Measurements from ENCODE around the gene AKAP1.
A peak's percentile ranks its signal among the peaks of the same experiment; 100 is the strongest.

The AKAP1 gene

GRCh38 chr17:57084802-57085447, at the start of gene AKAP1:
TSS of gene AKAP1 (plus strand) at chr17:57085246. CDS start at chr17:57105465, 20,219 bp downstream.
- ChIA-PET POLR2A (interaction anchor here (0.9 to 2.1 kb wide), 22 partner anchors 9 to 493 kb away, joined by 3 to 21 read pairs (median 5); partner anchors contain the start of genes COIL and SCPEP1), CTCF (interaction anchor here (1.0 kb wide), 2 partner anchors 25 to 36 kb away, joined by 3 to 4 read pairs; no protein-coding TSS in a partner anchor)

GRCh38 chr17:57035971-57036481, 49.0 kb upstream of the AKAP1 start:
- CTCF ChIA-PET, result no interaction called here
- TF ChIP-seq SP1 (IDR thresholded peaks at IDR 0.05), result no peak
- no peak for TF ChIP-seq ARNT (IDR thresholded peaks at IDR 0.05)
- no peak for TF ChIP-seq HDGF (IDR thresholded peaks at IDR 0.05; ENCODE audit: borderline replicate concordance)
- no peak for DNase-seq (ENCODE audit: extremely low spot score)
- POLR2A ChIA-PET, result no interaction called here

More at GRCh38 chr17:57084802-57085447, at the start of gene AKAP1:
- DNase-seq (ENCODE audit: extremely low spot score), result peak; percentile 100
- TF ChIP-seq L3MBTL2 (conservative IDR thresholded peaks at IDR 0.05) (peak; percentile 25), ELF4 (IDR thresholded peaks at IDR 0.05) (peak; percentile 59; the same call in 1 of the 2 replicates), FOXM1 (IDR thresholded peaks at IDR 0.05; ENCODE audit: borderline replicate concordance) (peak; percentile 72; the same call in 1 of the 2 replicates), ARNT (IDR thresholded peaks at IDR 0.05) (peak; percentile 84; the same call in 1 of the 2 replicates), LEF1 (IDR thresholded peaks at IDR 0.05; ENCODE audit: borderline replicate concordance) (peak; percentile 88; the same call in 1 of the 2 replicates), SUZ12 (IDR thresholded peaks at IDR 0.05) (no peak)

- ChIA-PET CTCF (no interaction called here), POLR2A (no interaction called here)
- no peak for DNase-seq (ENCODE audit: extremely low spot score)
- TF ChIP-seq CTBP1 (IDR thresholded peaks at IDR 0.05; ENCODE audit: borderline replicate concordance), result no peak
- TF ChIP-seq ELF4 (IDR thresholded peaks at IDR 0.05), result no peak
- TF ChIP-seq FOXA1 (IDR thresholded peaks at IDR 0.05), result no peak
- no peak for TF ChIP-seq L3MBTL2 (conservative IDR thresholded peaks at IDR 0.05)
- TF ChIP-seq HDGF (IDR thresholded peaks at IDR 0.05; ENCODE audit: borderline replicate concordance), result no peak
- no peak for TF ChIP-seq LEF1 (IDR thresholded peaks at IDR 0.05; ENCODE audit: borderline replicate concordance)
- TF ChIP-seq PKNOX1 (IDR thresholded peaks at IDR 0.05), result no peak
- no peak for TF ChIP-seq BHLHE40 (IDR thresholded peaks at IDR 0.05; ENCODE audit: borderline replicate concordance)
Observed at GRCh38 chr17:57037411-57037810, 47.6 kb upstream of the AKAP1 start.

- CTCF ChIA-PET, result no interaction called here
- POLR2A ChIA-PET, result interaction anchor here (2.0 kb wide), 1 partner anchor 46 kb away, joined by 6 read pairs; the partner anchor contains the start of gene AKAP1
- DNase-seq (ENCODE audit: extremely low spot score), result no peak
- no peak for TF ChIP-seq FOXK2 (IDR thresholded peaks at IDR 0.05)
- TF ChIP-seq SUZ12 (IDR thresholded peaks at IDR 0.05), result no peak
- no peak for TF ChIP-seq TARDBP (IDR thresholded peaks at IDR 0.05)
- TF ChIP-seq ARNT (IDR thresholded peaks at IDR 0.05), result no peak
- TF ChIP-seq BHLHE40 (IDR thresholded peaks at IDR 0.05; ENCODE audit: borderline replicate concordance), result no peak
- TF ChIP-seq LEF1 (IDR thresholded peaks at IDR 0.05; ENCODE audit: borderline replicate concordance), result no peak
- no peak for TF ChIP-seq ELF4 (IDR thresholded peaks at IDR 0.05)
- TF ChIP-seq ZNF384 (IDR thresholded peaks at IDR 0.05), result no peak
- no peak for TF ChIP-seq HDGF (IDR thresholded peaks at IDR 0.05; ENCODE audit: borderline replicate concordance)
- TF ChIP-seq SP1 (IDR thresholded peaks at IDR 0.05), result no peak
- TF ChIP-seq PKNOX1 (IDR thresholded peaks at IDR 0.05), result no peak
- TF ChIP-seq FOXA1 (IDR thresholded peaks at IDR 0.05), result no peak
- TF ChIP-seq NFRKB (IDR thresholded peaks at IDR 0.05), result no peak
- TF ChIP-seq L3MBTL2 (conservative IDR thresholded peaks at IDR 0.05), result no peak
- TF ChIP-seq CTBP1 (IDR thresholded peaks at IDR 0.05; ENCODE audit: borderline replicate concordance), result no peak
- no peak for TF ChIP-seq FOXM1 (IDR thresholded peaks at IDR 0.05; ENCODE audit: borderline replicate concordance)
Observed at GRCh38 chr17:57038486-57038885, 46.6 kb upstream of the AKAP1 start.

DNA sequence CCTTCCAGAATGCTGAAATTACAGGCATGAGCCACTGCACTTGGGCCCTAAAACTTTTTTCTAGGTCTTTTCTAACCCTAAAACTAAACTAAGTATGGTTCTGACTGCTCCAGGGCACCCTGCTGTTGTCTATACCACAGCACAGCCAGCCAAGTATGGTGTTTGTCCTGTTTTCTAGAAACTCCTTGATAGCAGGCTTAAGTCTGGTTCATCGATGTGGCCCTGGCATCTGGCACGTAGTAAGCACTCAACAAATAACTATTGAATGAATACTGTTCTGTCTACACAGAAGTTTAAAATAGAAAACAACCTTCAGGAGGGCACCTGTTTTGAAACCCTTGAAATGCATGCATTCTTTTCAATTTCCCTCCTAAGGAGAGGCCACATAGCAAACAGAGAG, 44.5 kb upstream of the AKAP1 start:
- ChIA-PET CTCF (no interaction called here), POLR2A (no interaction called here)
- no peak for DNase-seq (ENCODE audit: extremely low spot score)
- TF ChIP-seq LEF1 (IDR thresholded peaks at IDR 0.05; ENCODE audit: borderline replicate concordance) (no peak), CTBP1 (IDR thresholded peaks at IDR 0.05; ENCODE audit: borderline replicate concordance) (no peak), TARDBP (IDR thresholded peaks at IDR 0.05) (no peak), FOXA1 (IDR thresholded peaks at IDR 0.05) (no peak), ZNF384 (IDR thresholded peaks at IDR 0.05) (no peak), PKNOX1 (IDR thresholded peaks at IDR 0.05) (no peak), NFRKB (IDR thresholded peaks at IDR 0.05) (no peak), SP1 (IDR thresholded peaks at IDR 0.05) (no peak), L3MBTL2 (conservative IDR thresholded peaks at IDR 0.05) (no peak), SUZ12 (IDR thresholded peaks at IDR 0.05) (no peak), BHLHE40 (IDR thresholded peaks at IDR 0.05; ENCODE audit: borderline replicate concordance) (no peak)

DNA sequence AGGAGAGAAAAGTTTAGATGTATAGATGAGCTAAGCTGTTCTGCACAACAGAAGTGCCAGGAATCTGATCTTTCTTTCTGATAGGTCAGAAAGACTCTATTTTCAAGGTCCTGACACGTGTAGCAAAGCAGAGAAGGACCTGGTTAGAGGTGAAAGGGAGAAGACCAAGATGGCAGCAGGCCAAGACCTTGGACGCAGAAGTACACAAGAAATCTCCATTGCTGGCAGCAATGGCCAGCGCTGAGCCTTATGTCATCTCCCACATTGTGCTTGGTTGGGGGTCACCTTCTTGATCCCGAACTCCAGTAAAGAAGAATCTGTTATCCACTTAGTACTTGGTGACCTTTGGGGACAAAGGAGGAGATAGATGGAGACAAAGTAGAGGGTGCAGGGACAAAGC, 41.8 kb upstream of the AKAP1 start:
- no peak for TF ChIP-seq ELF4 (IDR thresholded peaks at IDR 0.05)
- no peak for TF ChIP-seq SP1 (IDR thresholded peaks at IDR 0.05)
- TF ChIP-seq FOXM1 (IDR thresholded peaks at IDR 0.05; ENCODE audit: borderline replicate concordance), result no peak
- no peak for TF ChIP-seq ZNF384 (IDR thresholded peaks at IDR 0.05)
- TF ChIP-seq TARDBP (IDR thresholded peaks at IDR 0.05), result no peak
- no peak for TF ChIP-seq SUZ12 (IDR thresholded peaks at IDR 0.05)
- TF ChIP-seq CTBP1 (IDR thresholded peaks at IDR 0.05; ENCODE audit: borderline replicate concordance), result no peak
- TF ChIP-seq FOXA1 (IDR thresholded peaks at IDR 0.05), result no peak
- TF ChIP-seq FOXK2 (IDR thresholded peaks at IDR 0.05), result no peak
- no peak for TF ChIP-seq HDGF (IDR thresholded peaks at IDR 0.05; ENCODE audit: borderline replicate concordance)
- no peak for TF ChIP-seq ARNT (IDR thresholded peaks at IDR 0.05)
- TF ChIP-seq BHLHE40 (IDR thresholded peaks at IDR 0.05; ENCODE audit: borderline replicate concordance), result no peak
- TF ChIP-seq L3MBTL2 (conservative IDR thresholded peaks at IDR 0.05), result no peak
- no peak for TF ChIP-seq LEF1 (IDR thresholded peaks at IDR 0.05; ENCODE audit: borderline replicate concordance)
- no peak for TF ChIP-seq PKNOX1 (IDR thresholded peaks at IDR 0.05)
- TF ChIP-seq NFRKB (IDR thresholded peaks at IDR 0.05), result no peak
- POLR2A ChIA-PET, result no interaction called here
- no peak for DNase-seq (ENCODE audit: extremely low spot score)
- CTCF ChIA-PET, result no interaction called here

Data from HEK293T (cell line).